HG02763 (cell line): ENCODE results near the gene POLDIP3.
"Not testable (repeated sequence)": the region's sequence is repeated elsewhere in the genome, so short reads cannot be mapped to it uniquely, and the experiment has no call there.

Experiments used
- ATAC-seq: cut with Tn5 transposase; IDR thresholded peaks from one replicate; pipeline ENCODE4 v1.9.1; 2021; ENCODE audit warnings: mild to moderate bottlenecking, moderate library complexity; ENCODE audit not compliant: unreplicated experiment

Gene POLDIP3

GRCh38 chr22:42620084-42620483 is 5.4 kb upstream of the POLDIP3 start:
- ATAC-seq: no peak

- no peak for ATAC-seq
Observed at GRCh38 chr22:42619261-42620063, 4.8 kb upstream of the POLDIP3 start.

- no peak for ATAC-seq
Observed at GRCh38 chr22:42617155-42617983, 2.7 kb upstream of the POLDIP3 start.

GRCh38 chr22:42615860-42616175 is 1.1 kb upstream of the POLDIP3 start:
- ATAC-seq: not testable (repeated sequence)

- peak; percentile 37 for ATAC-seq
Observed at GRCh38 chr22:42615092-42615859, 593 bp upstream of the POLDIP3 start.

- ATAC-seq: no peak
Observed at GRCh38 chr22:42613872-42614301, 796 bp downstream of the POLDIP3 start.

DNA sequence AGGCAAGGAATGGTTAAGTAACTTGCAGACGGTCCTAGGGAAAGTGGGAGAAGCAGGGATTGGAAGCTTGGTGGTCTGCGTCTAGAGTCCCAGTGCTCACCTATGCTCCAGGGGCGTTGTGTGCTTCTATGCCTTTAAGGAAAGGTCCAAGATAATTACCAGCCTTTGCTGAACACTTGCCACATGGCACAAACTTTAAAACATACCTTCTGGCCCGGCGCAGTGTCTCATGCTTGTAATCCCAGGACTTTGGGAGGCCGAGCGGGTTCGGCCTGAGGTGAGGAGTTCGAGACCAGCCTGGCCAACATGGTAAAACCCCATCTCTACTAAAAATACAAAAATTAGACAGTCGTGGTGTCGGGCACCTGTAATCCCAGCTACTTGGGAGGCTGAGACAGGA is 2.3 kb downstream of the POLDIP3 start:
- ATAC-seq: no peak

GRCh38 chr22:42611051-42611450 is 3.6 kb downstream of the POLDIP3 start:
- ATAC-seq: no peak

DNA sequence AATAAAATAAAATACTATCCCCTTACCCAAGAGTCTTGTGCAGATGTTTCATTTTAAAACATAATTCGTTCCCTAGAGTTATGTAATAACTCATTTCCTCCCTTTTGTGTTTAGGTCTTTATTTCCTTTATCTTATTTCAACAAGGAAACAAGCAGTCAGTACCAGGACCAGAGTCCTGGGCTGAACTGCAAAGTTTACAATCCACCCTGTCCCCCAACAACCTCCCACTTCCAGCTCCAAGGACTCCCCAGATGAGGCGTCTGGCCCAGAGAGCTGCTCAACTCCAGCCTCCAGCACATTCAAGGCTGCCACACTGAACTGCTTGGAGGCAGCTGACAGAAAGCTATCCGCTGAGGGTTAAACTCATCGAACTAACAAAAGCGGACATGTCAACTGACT is 4.5 kb downstream of the POLDIP3 start:
- ATAC-seq: no peak

DNA sequence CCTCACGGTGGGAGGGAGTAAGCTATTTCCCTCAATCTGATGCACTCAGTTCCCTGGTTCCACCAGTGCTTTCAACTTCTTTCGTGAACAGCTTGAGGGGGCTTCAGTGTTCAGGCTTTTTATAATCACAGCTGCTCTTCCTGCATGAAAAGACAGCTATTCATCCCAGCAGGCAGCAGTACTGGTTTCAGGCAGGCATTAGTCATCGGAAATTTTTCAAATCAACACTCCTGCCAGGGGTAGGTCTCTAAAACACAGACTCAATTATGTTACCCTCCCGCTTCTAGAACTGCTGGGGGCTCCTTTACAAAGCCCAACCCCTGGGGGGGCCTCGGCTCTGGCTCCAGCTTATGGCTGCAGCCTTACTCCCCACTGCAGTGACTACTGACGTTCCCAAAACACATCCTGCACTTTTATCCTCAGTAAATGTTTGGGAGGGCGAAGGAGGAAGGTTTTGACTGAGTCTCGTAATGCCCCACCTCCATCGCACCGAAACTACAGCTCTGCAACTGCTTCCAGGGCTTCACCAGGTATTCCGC is 5.8 kb downstream of the POLDIP3 start:
- ATAC-seq: no peak

- ATAC-seq: no peak
Observed at GRCh38 chr22:42608136-42608822, 6.4 kb downstream of the POLDIP3 start.

GRCh38 chr22:42607641-42608040 is 7.0 kb downstream of the POLDIP3 start:
- not testable (repeated sequence) for ATAC-seq

GRCh38 chr22:42604403-42604802 is 10.3 kb downstream of the POLDIP3 start:
- no peak for ATAC-seq

- ATAC-seq: no peak
Observed at GRCh38 chr22:42603427-42603826, 11.3 kb downstream of the POLDIP3 start.

DNA sequence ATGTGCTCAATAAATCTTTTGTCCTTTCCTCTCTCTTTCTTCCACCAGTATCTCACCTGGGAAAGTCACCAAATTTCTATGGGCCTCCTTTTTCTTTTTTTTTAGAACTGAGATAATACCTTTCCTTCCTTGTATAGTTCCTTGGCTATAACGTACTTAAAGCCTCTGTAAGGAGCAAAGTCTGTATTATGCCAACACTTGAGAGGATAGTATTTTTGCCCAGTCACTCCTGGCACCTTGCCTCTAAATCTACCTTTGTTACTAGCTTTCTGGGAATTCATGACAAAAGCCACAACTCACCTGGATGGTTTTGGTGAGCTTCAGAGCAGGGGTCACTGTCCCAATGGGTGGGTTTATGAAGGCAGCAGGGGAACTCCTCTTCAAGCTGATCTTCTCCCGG is 12.2 kb downstream of the POLDIP3 start:
- no peak for ATAC-seq

GRCh38 chr22:42601879-42602465 is 12.7 kb downstream of the POLDIP3 start:
- ATAC-seq: no peak

GRCh38 chr22:42596863-42597530 is 17.7 kb downstream of the POLDIP3 start:
- ATAC-seq: no peak

- no peak for ATAC-seq
Observed at GRCh38 chr22:42596336-42596735, 18.3 kb downstream of the POLDIP3 start.

- no peak for ATAC-seq
Observed at GRCh38 chr22:42595434-42595833, 19.2 kb downstream of the POLDIP3 start.

- no peak for ATAC-seq
Observed at GRCh38 chr22:42591987-42592386, 22.7 kb downstream of the POLDIP3 start.
